CD4-positive, alpha-beta T cell treated with Interleukin-17A for 1 hour (primary cell): Measurements from ENCODE around the gene AACS.

ENCODE experiments used
- DNase-seq: peaks from one replicate; pipeline ENCODE4 v3.0.0-alpha.2; 2020

AACS gene

GRCh38 chr12:125187148-125187745, 122.0 kb downstream of the AACS start:
- no peak for DNase-seq

- no peak for DNase-seq
Measured at GRCh38 chr12:125187780-125188741, 122.8 kb downstream of the AACS start.

- DNase-seq = no peak
Measured at GRCh38 chr12:125189015-125189414, 123.8 kb downstream of the AACS start.

GRCh38 chr12:125189502-125189901, 124.3 kb downstream of the AACS start:
- no peak for DNase-seq

- no peak for DNase-seq
Measured at GRCh38 chr12:125191361-125192087, 126.3 kb downstream of the AACS start.

GRCh38 chr12:125192690-125193221, 127.5 kb downstream of the AACS start:
- no peak for DNase-seq
